Measurements from ENCODE around the gene ZFAND6. TPM values are rescaled to one million over a fixed set of nuclear protein-coding genes. Genes with fewer than 3 reads are reported as not detected.

ZFAND6 gene
- total RNA-seq, 2 experiments from 2014 or later: 86.2 to 122 TPM

DNA sequence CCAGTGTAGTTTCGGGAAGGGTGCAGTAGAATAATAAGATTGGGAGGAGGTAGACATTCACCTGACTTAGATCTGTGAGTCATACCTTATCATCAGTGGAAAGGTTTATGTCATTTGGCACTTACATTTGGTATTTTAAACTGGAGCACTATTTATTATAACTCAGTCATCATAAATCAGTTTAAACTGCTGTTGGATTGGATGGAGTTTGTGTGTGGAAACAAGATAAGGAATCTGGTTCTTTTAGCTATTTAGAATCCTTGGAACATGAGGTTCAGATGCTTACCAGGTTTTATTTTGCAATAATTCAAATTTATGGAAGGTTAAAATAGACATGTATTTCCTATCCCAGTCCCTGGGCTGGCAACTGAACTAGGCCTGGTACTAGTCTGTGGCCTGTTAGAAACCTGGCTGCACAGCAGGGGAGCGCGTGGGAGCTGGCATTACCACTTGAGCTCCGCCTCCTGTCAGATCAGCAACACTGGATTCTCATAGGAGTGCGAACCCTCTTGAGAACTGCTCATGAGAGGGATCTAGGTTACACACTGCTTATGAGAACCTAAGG, 34.5 kb downstream of the ZFAND6 start:
- H3K9me2 ChIP-seq (ENCODE audit: insufficient read depth, low read length): no peaks in the 10 kb centered on the region
- TF ChIP-seq, protein P1, sequence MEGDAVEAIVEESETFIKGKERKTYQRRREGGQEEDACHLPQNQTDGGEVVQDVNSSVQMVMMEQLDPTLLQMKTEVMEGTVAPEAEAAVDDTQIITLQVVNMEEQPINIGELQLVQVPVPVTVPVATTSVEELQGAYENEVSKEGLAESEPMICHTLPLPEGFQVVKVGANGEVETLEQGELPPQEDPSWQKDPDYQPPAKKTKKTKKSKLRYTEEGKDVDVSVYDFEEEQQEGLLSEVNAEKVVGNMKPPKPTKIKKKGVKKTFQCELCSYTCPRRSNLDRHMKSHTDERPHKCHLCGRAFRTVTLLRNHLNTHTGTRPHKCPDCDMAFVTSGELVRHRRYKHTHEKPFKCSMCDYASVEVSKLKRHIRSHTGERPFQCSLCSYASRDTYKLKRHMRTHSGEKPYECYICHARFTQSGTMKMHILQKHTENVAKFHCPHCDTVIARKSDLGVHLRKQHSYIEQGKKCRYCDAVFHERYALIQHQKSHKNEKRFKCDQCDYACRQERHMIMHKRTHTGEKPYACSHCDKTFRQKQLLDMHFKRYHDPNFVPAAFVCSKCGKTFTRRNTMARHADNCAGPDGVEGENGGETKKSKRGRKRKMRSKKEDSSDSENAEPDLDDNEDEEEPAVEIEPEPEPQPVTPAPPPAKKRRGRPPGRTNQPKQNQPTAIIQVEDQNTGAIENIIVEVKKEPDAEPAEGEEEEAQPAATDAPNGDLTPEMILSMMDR (conservative IDR thresholded peaks at IDR 0.05; ENCODE audit: low read length): no peak
- no peak for TF ChIP-seq EZH2phosphoT487 (IDR thresholded peaks at IDR 0.05; ENCODE audit: borderline replicate concordance, low read depth, low read length)
- peaks cover 14% of the 10 kb centered on the region for H3K36me3 ChIP-seq (ENCODE audit: insufficient read depth, low read length)
- intact Hi-C loops (cut with micrococcal nuclease; ENCODE audit: unreplicated experiment): no loop called here
- no peak for DNase-seq (ENCODE audit: low spot score)
- no peaks in the 10 kb centered on the region for H3K9me3 ChIP-seq (ENCODE audit: low read length)
- H3K79me2 ChIP-seq (ENCODE audit: insufficient read depth, low read depth, low read length): peaks cover 70% of the 10 kb centered on the region
- ChIA-PET CTCF (ENCODE audit: unreplicated experiment) (no interaction called here), POLR2A (no interaction called here)
- H2AFZ ChIP-seq (ENCODE audit: low read length): no peak overlapping the region
- no peak overlapping the region for H3K4me2 ChIP-seq (ENCODE audit: low read length)
- H3K4me3 ChIP-seq (ENCODE audit: low read depth, low read length, poor library complexity, severe bottlenecking): no peak overlapping the region
- no peak overlapping the region for H3K27ac ChIP-seq (ENCODE audit: low read depth, low read length, poor library complexity, severe bottlenecking)
- BruUV-seq (replicated peaks): no TSS peak
- H4K20me1 ChIP-seq (ENCODE audit: insufficient read depth, low read length): peaks cover 16% of the 10 kb centered on the region
- H3K4me1 ChIP-seq (ENCODE audit: insufficient read depth, low read length, poor library complexity, severe bottlenecking): no peaks in the 10 kb centered on the region

DNA sequence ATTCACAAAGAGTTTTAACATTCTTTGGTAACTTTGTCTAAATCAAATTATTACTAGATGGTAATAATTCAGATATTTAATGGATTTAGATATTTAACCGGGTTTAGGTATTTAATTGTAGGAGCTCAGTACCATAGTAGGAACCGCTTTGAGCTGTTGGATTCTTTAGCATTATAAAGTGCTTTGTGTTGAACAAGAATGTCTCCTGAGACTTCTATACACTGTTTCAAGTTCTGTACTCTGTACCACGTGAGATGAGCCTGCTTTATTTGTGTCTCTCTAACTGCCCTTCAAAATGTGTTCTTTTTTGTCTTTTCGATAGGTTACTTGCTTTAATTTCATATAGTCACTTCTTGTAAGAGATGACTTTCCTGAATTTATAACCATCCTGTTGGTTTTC, 36.0 kb downstream of the ZFAND6 start:
- peaks cover 20% of the 10 kb centered on the region for H4K20me1 ChIP-seq (ENCODE audit: insufficient read depth, low read length)
- intact Hi-C loops (cut with micrococcal nuclease; ENCODE audit: unreplicated experiment): no loop called here
- CTCF ChIA-PET (ENCODE audit: unreplicated experiment): no interaction called here

DNA sequence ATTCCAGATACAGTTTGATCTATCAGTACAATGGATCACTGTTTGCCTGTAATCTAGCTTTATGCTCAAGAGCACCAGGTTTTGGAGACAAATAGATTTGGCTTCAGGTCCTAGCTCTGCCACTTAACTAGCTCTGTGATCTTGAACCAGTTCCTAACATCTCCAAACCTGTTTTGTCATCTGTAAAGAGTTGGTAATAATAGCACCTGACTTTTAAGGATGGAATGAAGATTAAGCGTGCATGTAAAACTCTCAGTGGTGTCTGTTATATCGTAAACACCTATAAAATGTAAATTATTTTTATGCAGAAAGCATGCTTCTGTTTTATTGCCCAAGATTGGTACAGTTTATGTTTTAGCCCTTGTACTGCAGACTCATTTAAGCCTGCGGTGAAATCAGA, 36.5 kb downstream of the ZFAND6 start:
- intact Hi-C loops (cut with micrococcal nuclease; ENCODE audit: unreplicated experiment): no loop called here
- H3K4me2 ChIP-seq (ENCODE audit: low read length): no peak overlapping the region
- no peak overlapping the region for H3K27ac ChIP-seq (ENCODE audit: low read depth, low read length, poor library complexity, severe bottlenecking)
- H3K4me3 ChIP-seq (ENCODE audit: low read depth, low read length, poor library complexity, severe bottlenecking): no peak overlapping the region
- H3K9me3 ChIP-seq (ENCODE audit: low read length): no peaks in the 10 kb centered on the region
- H3K79me2 ChIP-seq (ENCODE audit: insufficient read depth, low read depth, low read length): peaks cover 64% of the 10 kb centered on the region; the same call in 1 of the 2 replicates
- BruUV-seq (replicated peaks): no TSS peak
- DNase-seq (ENCODE audit: low spot score): no peak
- no peak overlapping the region for H2AFZ ChIP-seq (ENCODE audit: low read length)
- CTCF ChIA-PET (ENCODE audit: unreplicated experiment): no interaction called here
- H3K36me3 ChIP-seq (ENCODE audit: insufficient read depth, low read length): peaks cover 11% of the 10 kb centered on the region; the same call in 1 of the 2 replicates
- H3K4me1 ChIP-seq (ENCODE audit: insufficient read depth, low read length, poor library complexity, severe bottlenecking): peaks cover 3% of the 10 kb centered on the region
- H4K20me1 ChIP-seq (ENCODE audit: insufficient read depth, low read length): peaks cover 20% of the 10 kb centered on the region
- POLR2A ChIA-PET: no interaction called here
- H3K9me2 ChIP-seq (ENCODE audit: insufficient read depth, low read length): no peaks in the 10 kb centered on the region
- TF ChIP-seq, protein P1 (conservative IDR thresholded peaks at IDR 0.05; ENCODE audit: low read length): no peak
- no peak for TF ChIP-seq EZH2phosphoT487 (IDR thresholded peaks at IDR 0.05; ENCODE audit: borderline replicate concordance, low read depth, low read length)

More for the DNA sequence above, 36.0 kb downstream of the ZFAND6 start:
- H3K36me3 ChIP-seq (ENCODE audit: insufficient read depth, low read length): peaks cover 8% of the 10 kb centered on the region; the same call in 1 of the 2 replicates
- peaks cover 3% of the 10 kb centered on the region for H3K4me1 ChIP-seq (ENCODE audit: insufficient read depth, low read length, poor library complexity, severe bottlenecking)
- no peak for DNase-seq (ENCODE audit: low spot score)
- H3K9me3 ChIP-seq (ENCODE audit: low read length): no peaks in the 10 kb centered on the region
- TF ChIP-seq, protein P1 (conservative IDR thresholded peaks at IDR 0.05; ENCODE audit: low read length): no peak
- H2AFZ ChIP-seq (ENCODE audit: low read length): no peak overlapping the region
- BruUV-seq (replicated peaks): no TSS peak
- POLR2A ChIA-PET: no interaction called here
- no peaks in the 10 kb centered on the region for H3K9me2 ChIP-seq (ENCODE audit: insufficient read depth, low read length)
- H3K4me3 ChIP-seq (ENCODE audit: low read depth, low read length, poor library complexity, severe bottlenecking): no peak overlapping the region
- H3K27ac ChIP-seq (ENCODE audit: low read depth, low read length, poor library complexity, severe bottlenecking): no peak overlapping the region
- peaks cover 64% of the 10 kb centered on the region; the same call in 1 of the 2 replicates for H3K79me2 ChIP-seq (ENCODE audit: insufficient read depth, low read depth, low read length)
- no peak overlapping the region for H3K4me2 ChIP-seq (ENCODE audit: low read length)

Measured in OCI-LY7 (cell line).